Measurements from ENCODE around the gene NCOA7. TPM values are rescaled to one million over a fixed set of nuclear protein-coding genes. Genes with fewer than 3 reads are reported as not detected.

NCOA7 gene
- total RNA-seq, 1 experiment from 2014 or later: 67.9 TPM

DNA sequence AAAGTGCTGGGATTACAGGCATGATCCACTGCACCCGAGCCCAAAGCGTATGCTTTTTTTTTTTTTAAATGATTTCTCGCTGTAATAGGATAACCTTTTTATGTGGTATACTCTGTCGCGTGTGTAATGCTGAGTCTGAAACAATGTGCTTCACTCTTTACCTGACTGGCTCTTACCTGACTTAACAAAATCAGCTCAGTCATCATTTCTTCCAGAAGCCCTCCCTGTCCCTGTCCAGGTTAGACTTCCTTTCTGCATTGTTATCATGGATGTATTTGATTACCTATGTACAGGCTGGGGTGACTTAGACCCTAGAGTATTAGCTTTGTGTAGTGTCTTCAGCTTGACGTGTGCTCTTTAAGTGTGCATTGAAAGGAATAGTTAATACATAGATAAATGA lies 67.1 kb downstream of the NCOA7 start:
- ChIA-PET POLR2A (interaction anchor here (1.5 kb wide), 1 partner anchor 68 kb away, joined by 5 read pairs; no protein-coding TSS in a partner anchor), CTCF (interaction anchor here (0.9 to 2.8 kb wide), 8 partner anchors 42 to 128 kb away, joined by 3 to 14 read pairs (median 5); partner anchors contain the start of genes HINT3 and TRMT11)
- H3K4me3 ChIP-seq (ENCODE audit: low read depth, low read length): no peak overlapping the region
- Mint-ChIP-seq H3K27me3 (ENCODE audit: insufficient read depth, unreplicated experiment) (no peaks in the 10 kb centered on the region), H3K4me1 (ENCODE audit: low read depth, unreplicated experiment) (peaks cover 25% of the 10 kb centered on the region), H3K36me3 (ENCODE audit: insufficient read depth, unreplicated experiment) (peaks cover 15% of the 10 kb centered on the region), H3K4me3 (ENCODE audit: unreplicated experiment) (no peak overlapping the region), H3K27ac (ENCODE audit: unreplicated experiment) (peak overlapping the region; percentile 69), H3K9me3 (ENCODE audit: unreplicated experiment) (peaks cover 7% of the 10 kb centered on the region)
- no peaks in the 10 kb centered on the region for H3K27me3 ChIP-seq (replicated peaks; ENCODE audit: control insufficient read depth, insufficient read depth, low read length)
- peaks cover 17% of the 10 kb centered on the region for H3K4me1 ChIP-seq
- H3K9me3 ChIP-seq: no peaks in the 10 kb centered on the region
- intact Hi-C loops (cut with micrococcal nuclease; ENCODE audit: unreplicated experiment): loop anchor here (5.0 kb wide), 5 partner anchors 44 to 114 kb away; partner anchors contain the start of genes HINT3 and NCOA7
- TF ChIP-seq, protein P1, sequence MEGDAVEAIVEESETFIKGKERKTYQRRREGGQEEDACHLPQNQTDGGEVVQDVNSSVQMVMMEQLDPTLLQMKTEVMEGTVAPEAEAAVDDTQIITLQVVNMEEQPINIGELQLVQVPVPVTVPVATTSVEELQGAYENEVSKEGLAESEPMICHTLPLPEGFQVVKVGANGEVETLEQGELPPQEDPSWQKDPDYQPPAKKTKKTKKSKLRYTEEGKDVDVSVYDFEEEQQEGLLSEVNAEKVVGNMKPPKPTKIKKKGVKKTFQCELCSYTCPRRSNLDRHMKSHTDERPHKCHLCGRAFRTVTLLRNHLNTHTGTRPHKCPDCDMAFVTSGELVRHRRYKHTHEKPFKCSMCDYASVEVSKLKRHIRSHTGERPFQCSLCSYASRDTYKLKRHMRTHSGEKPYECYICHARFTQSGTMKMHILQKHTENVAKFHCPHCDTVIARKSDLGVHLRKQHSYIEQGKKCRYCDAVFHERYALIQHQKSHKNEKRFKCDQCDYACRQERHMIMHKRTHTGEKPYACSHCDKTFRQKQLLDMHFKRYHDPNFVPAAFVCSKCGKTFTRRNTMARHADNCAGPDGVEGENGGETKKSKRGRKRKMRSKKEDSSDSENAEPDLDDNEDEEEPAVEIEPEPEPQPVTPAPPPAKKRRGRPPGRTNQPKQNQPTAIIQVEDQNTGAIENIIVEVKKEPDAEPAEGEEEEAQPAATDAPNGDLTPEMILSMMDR (IDR thresholded peaks at IDR 0.05; ENCODE audit: insufficient read depth in 1 of 2, low read depth in 1 of 2, low read length in 1 of 2, severe bottlenecking in 1 of 2, unreplicated experiment in 1 of 2): no peak
- H3K36me3 ChIP-seq (ENCODE audit: control insufficient read depth, insufficient read depth, low read length): no peaks in the 10 kb centered on the region
- no TSS peak for BruUV-seq (replicated peaks)
- no peak for DNase-seq

DNA sequence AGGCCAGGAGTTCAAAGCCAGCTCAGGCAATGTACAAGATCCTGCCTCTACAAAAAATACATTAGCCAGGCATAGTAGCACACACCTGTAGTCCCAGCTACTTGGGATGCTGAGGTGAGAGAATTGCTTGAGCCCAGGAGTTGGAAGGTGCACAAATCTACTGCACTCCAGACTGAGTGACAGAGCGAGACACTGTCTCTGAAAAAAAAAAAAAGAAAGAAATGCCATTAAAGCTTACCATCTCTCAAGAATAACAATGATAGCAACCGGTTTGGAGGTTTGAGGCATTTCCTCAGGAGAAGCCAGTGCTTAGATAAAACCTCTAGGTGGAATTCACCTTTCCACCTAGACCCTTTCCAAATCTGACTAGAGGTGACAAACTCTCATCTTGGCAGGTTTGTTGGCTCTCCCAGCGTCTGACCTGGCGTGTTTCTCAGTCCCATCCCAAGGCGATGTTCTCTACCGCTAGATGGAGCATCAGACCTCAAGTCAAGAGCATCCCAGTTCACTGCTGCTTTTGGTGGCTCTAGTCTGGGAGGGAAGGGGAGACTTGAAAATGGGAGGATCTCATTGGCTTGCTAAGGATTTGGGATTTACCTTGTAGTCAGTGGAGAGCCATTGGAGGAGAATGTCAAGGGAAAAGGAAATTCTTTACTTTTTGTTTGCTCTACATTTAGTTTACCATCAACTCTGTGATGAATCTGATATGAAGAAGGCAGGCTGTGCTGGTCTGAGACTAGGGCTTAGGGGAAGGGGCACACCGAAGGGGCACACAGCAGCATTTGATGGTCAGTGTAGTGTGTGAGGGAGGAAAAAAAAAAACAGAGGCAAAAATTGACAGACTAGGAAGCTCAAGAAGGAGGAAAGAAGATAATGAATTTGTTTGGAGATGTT lies 67.9 kb downstream of the NCOA7 start:
- DNase-seq: peak; percentile 81 to 82
- H3K27me3 Mint-ChIP-seq (ENCODE audit: insufficient read depth, unreplicated experiment): no peaks in the 10 kb centered on the region
- peaks cover 15% of the 10 kb centered on the region for H3K36me3 Mint-ChIP-seq (ENCODE audit: insufficient read depth, unreplicated experiment)
- BruUV-seq (replicated peaks): no TSS peak
- no peaks in the 10 kb centered on the region for H3K9me3 Mint-ChIP-seq (ENCODE audit: unreplicated experiment)
- H3K4me3 Mint-ChIP-seq (ENCODE audit: unreplicated experiment): no peak overlapping the region
- no peaks in the 10 kb centered on the region for H3K27me3 ChIP-seq (replicated peaks; ENCODE audit: control insufficient read depth, insufficient read depth, low read length)
- intact Hi-C loops (cut with micrococcal nuclease; ENCODE audit: unreplicated experiment): loop anchor here (5.0 kb wide), 5 partner anchors 44 to 114 kb away; partner anchors contain the start of genes HINT3 and NCOA7
- CTCF ChIA-PET: interaction anchor here (0.6 to 2.8 kb wide), 9 partner anchors 41 to 128 kb away, joined by 3 to 14 read pairs (median 5); partner anchors contain the start of genes HINT3 and TRMT11
- no peaks in the 10 kb centered on the region for H3K36me3 ChIP-seq (ENCODE audit: control insufficient read depth, insufficient read depth, low read length)
- peaks cover 18% of the 10 kb centered on the region for H3K4me1 Mint-ChIP-seq (ENCODE audit: low read depth, unreplicated experiment)
- TF ChIP-seq, protein P1 (IDR thresholded peaks at IDR 0.05; ENCODE audit: insufficient read depth in 1 of 2, low read depth in 1 of 2, low read length in 1 of 2, severe bottlenecking in 1 of 2, unreplicated experiment in 1 of 2): peak; percentile 64 to 95
- H3K4me3 ChIP-seq (ENCODE audit: low read depth, low read length): no peak overlapping the region
- H3K4me1 ChIP-seq: peaks cover 13% of the 10 kb centered on the region
- POLR2A ChIA-PET: interaction anchor here (0.6 to 0.7 kb wide), 2 partner anchors 13 to 68 kb away, joined by 3 to 5 read pairs; no protein-coding TSS in a partner anchor
- H3K9me3 ChIP-seq: no peaks in the 10 kb centered on the region
- H3K27ac Mint-ChIP-seq (ENCODE audit: unreplicated experiment): peak overlapping the region; percentile 69

DNA sequence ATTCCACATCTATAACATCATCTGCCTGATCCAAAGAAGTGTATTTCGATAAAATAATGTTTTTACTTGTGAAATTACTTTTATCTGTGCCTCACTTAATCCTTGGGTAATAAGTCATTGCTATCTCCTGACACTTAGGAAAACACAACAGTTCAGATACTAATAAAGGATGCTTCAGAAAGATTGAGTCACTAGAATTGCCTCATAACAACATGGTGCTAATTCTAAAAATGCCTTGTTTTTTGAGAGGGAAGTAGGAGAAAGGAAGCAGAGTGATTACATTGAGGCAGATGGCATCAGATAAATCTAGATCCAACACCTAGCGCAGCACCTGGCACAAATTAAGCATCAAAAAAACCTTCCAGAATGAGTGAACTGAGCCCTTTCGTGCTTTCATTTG lies 69.0 kb downstream of the NCOA7 start:
- POLR2A ChIA-PET: no interaction called here

More for the DNA sequence above, 69.0 kb downstream of the NCOA7 start:
- CTCF ChIA-PET: interaction anchor here (0.6 to 2.8 kb wide), 4 partner anchors 40 to 115 kb away, joined by 3 to 14 read pairs (median 4); partner anchors contain the start of gene HINT3
- Mint-ChIP-seq H3K27me3 (ENCODE audit: insufficient read depth, unreplicated experiment) (no peaks in the 10 kb centered on the region), H3K27ac (ENCODE audit: unreplicated experiment) (no peak overlapping the region), H3K36me3 (ENCODE audit: insufficient read depth, unreplicated experiment) (peaks cover 14% of the 10 kb centered on the region), H3K4me3 (ENCODE audit: unreplicated experiment) (no peak overlapping the region), H3K4me1 (ENCODE audit: low read depth, unreplicated experiment) (peaks cover 16% of the 10 kb centered on the region), H3K9me3 (ENCODE audit: unreplicated experiment) (no peaks in the 10 kb centered on the region)
- BruUV-seq (replicated peaks): no TSS peak
- TF ChIP-seq, protein P1 (IDR thresholded peaks at IDR 0.05; ENCODE audit: insufficient read depth in 1 of 2, low read depth in 1 of 2, low read length in 1 of 2, severe bottlenecking in 1 of 2, unreplicated experiment in 1 of 2): no peak
- H3K36me3 ChIP-seq (ENCODE audit: control insufficient read depth, insufficient read depth, low read length): no peaks in the 10 kb centered on the region
- no peak overlapping the region for H3K4me3 ChIP-seq (ENCODE audit: low read depth, low read length)
- DNase-seq: no peak
- no peaks in the 10 kb centered on the region for H3K27me3 ChIP-seq (replicated peaks; ENCODE audit: control insufficient read depth, insufficient read depth, low read length)
- no peaks in the 10 kb centered on the region for H3K9me3 ChIP-seq
- peaks cover 12% of the 10 kb centered on the region for H3K4me1 ChIP-seq
- intact Hi-C loops (cut with micrococcal nuclease; ENCODE audit: unreplicated experiment): loop anchor here (5.0 kb wide), 5 partner anchors 43 to 113 kb away; partner anchors contain the start of genes HINT3 and NCOA7

Measured in Caco-2 (cell line).